ENCODE measurements around the gene DTX3L.

DTX3L gene

DNA sequence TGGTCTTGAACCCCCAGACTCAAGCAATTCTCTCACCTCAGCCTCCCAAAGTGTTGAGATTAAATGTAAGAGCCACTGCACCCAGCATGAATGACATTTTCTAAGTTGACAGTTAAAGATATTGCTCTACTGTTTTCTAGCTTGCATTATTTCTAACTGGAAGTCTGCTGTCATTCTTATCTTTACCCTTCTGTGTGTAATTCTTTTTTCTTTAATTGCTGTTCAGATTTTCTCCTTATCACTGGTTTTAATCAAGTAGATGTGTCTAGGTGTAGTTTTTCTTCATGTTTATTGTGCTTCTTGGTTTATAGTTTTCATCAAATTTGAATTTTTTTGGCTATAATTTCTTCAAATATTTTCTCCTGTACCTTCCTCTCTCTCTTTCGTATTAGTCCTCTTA is 18.3 kb downstream of the DTX3L start:
- Histone ChIP-seq H3K9me2 (replicated peaks; ENCODE audit: insufficient read depth, low read length) (no peaks in the 10 kb centered on the region), H4K20me1 (ENCODE audit: low read depth, low read length) (no peaks in the 10 kb centered on the region), H3K36me3 (ENCODE audit: low read length) (no peaks in the 10 kb centered on the region), H3K9me3 (ENCODE audit: insufficient read depth, low read length) (peaks cover 15% of the 10 kb centered on the region; the same call in 1 of the 2 replicates), H3F3A (ENCODE audit: insufficient read depth) (no peaks in the 10 kb centered on the region), H3K27ac (ENCODE audit: low read depth, low read length) (no peak overlapping the region), H3K4me2 (ENCODE audit: low read depth, low read length, poor library complexity, severe bottlenecking) (no peak overlapping the region), H3K27me3 (ENCODE audit: low read length) (no peaks in the 10 kb centered on the region), H3K4me3 (ENCODE audit: insufficient read depth, low read length, poor library complexity, severe bottlenecking) (no peak overlapping the region), H3K79me2 (ENCODE audit: insufficient read depth, low read length) (no peaks in the 10 kb centered on the region), H3K9ac (ENCODE audit: low read length) (no peak overlapping the region), H2AFZ (ENCODE audit: low read depth, low read length, severe bottlenecking) (no peak overlapping the region)
- TF ChIP-seq EZH2phosphoT487 (conservative IDR thresholded peaks at IDR 0.05; ENCODE audit: low read length) = no peak
- TF ChIP-seq CTCF (IDR thresholded peaks at IDR 0.05; ENCODE audit: insufficient read depth, low read length, poor library complexity, severe bottlenecking) = no peak

GRCh38 chr3:122586098-122586497 is 22.0 kb downstream of the DTX3L start:
- Histone ChIP-seq H4K20me1 (ENCODE audit: low read depth, low read length) (no peaks in the 10 kb centered on the region), H3K27ac (ENCODE audit: low read depth, low read length) (no peak overlapping the region), H3K79me2 (ENCODE audit: insufficient read depth, low read length) (no peaks in the 10 kb centered on the region), H2AFZ (ENCODE audit: low read depth, low read length, severe bottlenecking) (no peak overlapping the region), H3K4me2 (ENCODE audit: low read depth, low read length, poor library complexity, severe bottlenecking) (no peak overlapping the region), H3K9me3 (ENCODE audit: insufficient read depth, low read length) (peaks cover 15% of the 10 kb centered on the region; the same call in 1 of the 2 replicates), H3K4me3 (ENCODE audit: insufficient read depth, low read length, poor library complexity, severe bottlenecking) (no peak overlapping the region), H3K27me3 (ENCODE audit: low read length) (no peaks in the 10 kb centered on the region), H3K9ac (ENCODE audit: low read length) (no peak overlapping the region), H3K9me2 (replicated peaks; ENCODE audit: insufficient read depth, low read length) (no peaks in the 10 kb centered on the region), H3K36me3 (ENCODE audit: low read length) (no peaks in the 10 kb centered on the region), H3F3A (ENCODE audit: insufficient read depth) (no peaks in the 10 kb centered on the region)
- no peak for TF ChIP-seq EZH2phosphoT487 (conservative IDR thresholded peaks at IDR 0.05; ENCODE audit: low read length)
- no peak for TF ChIP-seq CTCF (IDR thresholded peaks at IDR 0.05; ENCODE audit: insufficient read depth, low read length, poor library complexity, severe bottlenecking)

DNA sequence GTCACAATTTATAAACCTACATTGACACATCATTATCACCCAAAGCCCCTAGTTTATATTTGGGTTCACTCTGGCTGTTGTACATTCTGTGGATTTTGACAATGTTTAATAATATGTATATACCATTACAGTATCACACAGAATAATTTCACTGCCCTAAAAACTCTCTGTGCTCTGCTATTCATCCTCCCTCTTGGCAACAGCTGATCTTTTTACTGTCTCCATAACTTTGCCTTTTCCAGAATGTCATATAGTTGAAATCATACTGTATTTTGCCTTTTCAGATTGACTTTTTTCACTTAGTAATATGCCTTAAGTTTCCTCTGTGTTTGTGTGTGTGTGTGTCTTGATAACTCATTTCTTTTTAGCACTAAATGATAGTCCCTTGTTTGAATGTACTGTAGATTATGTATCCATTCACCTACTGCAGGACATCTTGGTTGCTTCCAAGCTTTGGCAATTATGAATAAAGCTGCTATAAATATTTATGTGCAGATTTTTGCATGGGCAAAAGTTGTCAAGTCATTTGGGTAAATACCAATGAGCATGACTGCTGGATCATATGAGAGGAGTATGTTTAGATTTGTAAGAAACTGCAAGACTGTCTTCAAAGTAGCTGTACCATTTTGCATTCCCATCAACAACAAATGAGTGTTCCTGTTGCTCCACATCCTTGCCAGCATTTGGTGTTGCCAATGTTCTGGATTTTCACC is 22.8 kb downstream of the DTX3L start:
- Histone ChIP-seq H3K9me3 (ENCODE audit: insufficient read depth, low read length) (peaks cover 8% of the 10 kb centered on the region; the same call in 1 of the 2 replicates), H3F3A (ENCODE audit: insufficient read depth) (no peaks in the 10 kb centered on the region), H3K9me2 (replicated peaks; ENCODE audit: insufficient read depth, low read length) (no peaks in the 10 kb centered on the region), H3K4me2 (ENCODE audit: low read depth, low read length, poor library complexity, severe bottlenecking) (no peak overlapping the region), H3K27me3 (ENCODE audit: low read length) (no peaks in the 10 kb centered on the region), H2AFZ (ENCODE audit: low read depth, low read length, severe bottlenecking) (no peak overlapping the region), H3K36me3 (ENCODE audit: low read length) (no peaks in the 10 kb centered on the region), H3K79me2 (ENCODE audit: insufficient read depth, low read length) (no peaks in the 10 kb centered on the region), H4K20me1 (ENCODE audit: low read depth, low read length) (no peaks in the 10 kb centered on the region), H3K4me3 (ENCODE audit: insufficient read depth, low read length, poor library complexity, severe bottlenecking) (no peak overlapping the region), H3K27ac (ENCODE audit: low read depth, low read length) (no peak overlapping the region), H3K9ac (ENCODE audit: low read length) (no peak overlapping the region)
- no peak for TF ChIP-seq EZH2phosphoT487 (conservative IDR thresholded peaks at IDR 0.05; ENCODE audit: low read length)
- no peak for TF ChIP-seq CTCF (IDR thresholded peaks at IDR 0.05; ENCODE audit: insufficient read depth, low read length, poor library complexity, severe bottlenecking)
